Renal cortical epithelial cell (primary cell): ENCODE results near the gene ZNF135. TPM values are rescaled to one million over a fixed set of nuclear protein-coding genes. Genes with fewer than 3 reads are reported as not detected.

ENCODE experiments used
- DNase-seq: peaks from one replicate; pipeline ENCODE4 v3.0.0-alpha.2; 2011; ENCODE audit warnings: low read depth
- total RNA-seq: library from RNA; depleted of rRNA; stranded (reverse); fragments of >200 nt; gene quantifications from 2 replicates; pipeline ENCODE4 v1.2.3, GENCODE V29; 2014

Gene ZNF135
- total RNA-seq, 1 donor from 2014 or later: 7.7 TPM

DNA sequence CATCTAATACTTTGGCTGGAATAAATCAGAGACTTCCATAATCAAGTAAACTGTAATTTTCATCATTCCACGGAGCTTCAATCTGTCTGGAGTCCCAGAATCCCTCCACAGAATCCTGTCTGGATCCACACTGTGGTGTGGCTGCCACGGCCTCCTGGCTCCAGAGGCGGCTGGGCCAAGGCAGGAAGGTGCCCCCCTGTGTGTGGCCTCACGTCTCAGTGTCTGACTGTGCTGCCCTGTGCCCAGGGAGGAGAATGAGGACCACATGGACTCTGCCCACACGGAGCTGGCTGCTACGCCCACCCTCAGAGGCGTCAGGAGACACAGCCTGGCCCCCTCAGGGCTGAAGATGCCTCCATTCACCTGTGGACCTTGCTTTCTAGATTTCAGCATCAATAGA is 12.2 kb upstream of the ZNF135 start:
- no peak for DNase-seq

DNA sequence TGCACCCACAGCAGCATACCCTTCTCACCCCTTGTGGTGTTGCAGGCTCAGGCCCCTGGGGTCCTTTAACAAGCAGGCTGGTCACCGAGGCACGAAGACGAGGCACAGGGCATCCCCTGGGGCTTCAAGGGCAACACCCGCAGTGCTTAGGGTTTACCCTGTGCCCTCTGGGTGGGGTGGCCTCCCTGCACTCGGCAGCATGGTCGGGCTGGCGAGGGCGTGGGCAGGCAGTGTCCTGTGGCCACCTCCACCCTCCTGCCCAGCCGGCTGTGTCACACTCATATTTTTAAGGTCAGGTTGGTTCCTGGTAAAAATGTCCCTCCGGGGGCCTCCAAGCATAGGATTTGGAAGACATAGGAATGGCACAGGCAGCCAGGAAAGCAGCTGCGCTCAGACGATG is 11.4 kb upstream of the ZNF135 start:
- no peak for DNase-seq

DNA sequence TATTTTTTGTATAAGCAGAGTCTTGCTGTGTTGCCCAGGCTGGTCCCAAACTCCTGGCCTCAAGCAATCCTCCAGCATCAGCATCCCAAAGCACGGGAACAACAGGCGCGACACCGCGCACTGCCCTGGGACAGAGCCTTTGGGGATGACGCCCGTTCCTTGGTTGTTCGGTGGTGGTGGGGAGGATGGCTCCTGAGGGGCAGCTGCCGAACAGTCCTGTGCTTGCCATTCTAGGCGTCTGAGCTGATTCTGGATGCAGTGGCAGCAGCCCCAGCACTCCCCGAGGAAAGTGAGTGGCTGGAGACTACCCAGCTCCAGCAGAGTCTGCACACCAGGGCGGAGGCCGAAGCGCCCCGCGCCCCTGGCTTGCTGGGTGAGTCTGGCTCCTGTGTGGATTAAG is 6.8 kb upstream of the ZNF135 start:
- no peak for DNase-seq

DNA sequence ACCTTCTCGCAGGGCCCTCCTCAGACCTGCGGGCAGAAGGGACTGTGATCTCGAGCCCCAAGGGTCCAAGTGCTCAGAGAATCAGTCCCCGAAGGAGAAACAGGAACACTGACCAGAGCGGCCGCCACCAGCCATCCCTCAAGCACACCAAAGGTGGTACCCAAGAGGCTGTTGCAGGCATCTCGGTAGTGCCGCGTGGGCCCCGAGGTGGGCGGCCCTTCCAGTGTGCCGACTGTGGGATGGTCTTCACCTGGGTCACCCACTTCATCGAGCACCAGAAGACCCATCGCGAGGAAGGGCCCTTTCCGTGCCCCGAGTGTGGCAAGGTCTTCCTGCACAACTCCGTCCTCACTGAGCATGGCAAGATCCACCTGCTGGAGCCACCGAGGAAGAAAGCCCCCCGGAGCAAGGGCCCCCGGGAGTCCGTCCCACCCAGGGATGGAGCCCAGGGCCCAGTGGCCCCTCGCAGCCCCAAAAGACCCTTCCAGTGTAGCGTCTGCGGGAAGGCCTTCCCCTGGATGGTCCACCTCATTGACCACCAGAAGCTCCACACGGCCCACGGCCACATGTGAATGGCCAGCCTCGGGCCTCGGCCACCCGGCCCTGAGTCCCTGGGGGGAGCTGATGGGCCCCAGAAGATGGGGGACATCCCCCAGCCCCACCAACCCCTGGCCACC is 5.5 kb upstream of the ZNF135 start:
- DNase-seq: no peak

DNA sequence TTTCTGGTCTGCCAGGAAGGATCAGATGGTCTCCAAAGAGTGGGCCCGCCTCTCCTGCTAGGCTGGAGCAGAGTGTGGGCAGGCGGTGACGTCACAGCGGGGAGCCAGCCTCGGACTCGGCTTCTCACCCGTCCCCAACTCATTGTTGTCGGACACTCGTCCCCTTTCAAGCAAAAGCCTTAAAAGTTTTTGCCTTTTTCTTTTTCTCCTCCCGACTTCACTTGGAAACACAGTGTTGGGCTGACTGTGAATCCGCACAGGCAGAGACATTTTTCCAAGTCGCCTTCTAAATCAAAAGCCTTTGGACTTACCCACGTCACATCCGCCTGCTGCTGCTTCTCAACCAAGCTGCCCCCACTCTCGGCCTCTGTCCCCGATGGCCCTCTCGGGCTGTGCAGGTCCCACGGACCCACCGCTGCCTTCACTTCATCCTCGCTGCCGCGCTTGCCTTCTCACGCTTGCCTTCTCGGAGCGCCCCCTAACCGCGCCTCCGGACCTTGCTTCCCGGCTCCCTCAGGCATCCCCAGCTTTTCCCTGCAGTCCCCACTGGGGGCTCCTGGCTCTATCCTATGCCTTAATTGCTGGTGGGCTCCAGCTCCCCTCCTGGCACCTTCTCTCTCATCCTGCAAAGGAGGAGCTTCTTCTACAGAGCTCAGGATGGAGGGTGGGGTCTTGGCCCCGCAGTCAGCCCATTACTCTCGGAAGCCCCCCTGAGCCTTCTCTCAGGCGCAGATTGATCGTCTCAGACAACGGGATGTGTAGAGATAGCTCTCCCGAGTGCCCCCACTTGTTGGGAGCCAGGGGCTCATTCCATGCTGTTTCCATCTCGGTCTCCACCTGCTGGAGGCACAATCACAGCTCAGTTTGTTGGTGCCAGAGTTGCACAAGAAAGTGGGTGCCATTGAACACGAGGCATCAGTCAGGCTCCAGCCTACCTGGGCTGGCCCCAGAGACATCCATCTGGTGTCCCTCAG is 3.9 kb upstream of the ZNF135 start:
- no peak for DNase-seq

DNA sequence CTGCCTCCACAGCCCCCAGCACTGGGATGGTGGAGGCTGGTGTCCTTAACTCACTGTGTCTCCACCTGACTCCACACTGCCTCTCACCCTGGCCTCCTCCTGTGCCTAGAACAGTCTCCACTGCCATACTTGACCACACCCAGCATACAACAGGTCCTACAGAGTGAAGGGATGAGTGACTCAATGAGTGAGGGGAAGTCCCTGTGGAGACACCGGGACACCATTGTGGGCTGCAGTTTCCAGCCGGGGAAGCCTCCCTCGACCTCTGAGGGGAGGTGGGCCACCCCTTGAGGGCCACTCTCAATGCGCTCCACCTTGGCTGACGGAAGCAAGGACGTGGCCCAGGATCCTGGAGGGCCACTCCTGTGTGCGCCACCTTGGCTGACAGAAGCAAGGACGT is 2.8 kb upstream of the ZNF135 start:
- no peak for DNase-seq

DNA sequence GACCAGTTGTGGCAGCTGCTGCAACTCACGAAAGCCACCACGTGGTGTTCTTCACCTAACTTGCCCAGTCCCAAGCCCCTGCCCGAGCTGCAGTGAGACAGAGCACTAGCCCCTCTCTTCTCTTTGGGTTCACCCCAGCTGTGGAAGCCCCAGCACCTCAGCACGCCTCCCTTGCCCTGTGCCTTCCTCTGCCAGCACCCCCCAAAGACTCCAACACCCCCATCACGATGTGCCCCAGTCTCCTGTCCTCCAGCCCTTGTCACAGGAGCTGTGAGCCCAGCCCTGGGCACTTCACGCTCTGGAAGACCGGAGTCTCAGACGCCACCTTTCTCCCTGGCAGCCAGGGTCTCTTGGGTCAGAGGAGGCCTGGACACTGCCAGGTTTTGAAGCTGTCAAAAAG is 2.2 kb upstream of the ZNF135 start:
- DNase-seq: no peak

DNA sequence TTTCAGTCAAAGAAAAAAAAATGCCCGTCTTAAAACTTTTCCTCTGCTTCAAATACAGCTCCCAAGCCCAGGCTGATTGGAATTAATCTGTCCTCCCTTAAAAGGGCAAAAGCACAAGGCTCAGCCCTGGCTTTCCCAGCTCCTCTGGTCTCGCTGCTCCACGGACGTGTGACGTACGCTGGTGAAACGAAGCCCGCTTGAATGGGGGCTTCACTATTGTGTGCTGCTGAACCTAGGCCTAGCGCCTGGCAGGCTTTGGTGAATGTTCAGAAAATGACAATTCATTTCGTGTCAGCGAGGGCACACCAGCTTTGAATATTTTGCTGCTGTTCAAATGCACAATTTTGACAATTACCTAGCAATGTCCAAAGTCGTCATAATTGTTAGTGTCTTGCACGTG is 615 bp upstream of the ZNF135 start:
- no peak for DNase-seq

DNA sequence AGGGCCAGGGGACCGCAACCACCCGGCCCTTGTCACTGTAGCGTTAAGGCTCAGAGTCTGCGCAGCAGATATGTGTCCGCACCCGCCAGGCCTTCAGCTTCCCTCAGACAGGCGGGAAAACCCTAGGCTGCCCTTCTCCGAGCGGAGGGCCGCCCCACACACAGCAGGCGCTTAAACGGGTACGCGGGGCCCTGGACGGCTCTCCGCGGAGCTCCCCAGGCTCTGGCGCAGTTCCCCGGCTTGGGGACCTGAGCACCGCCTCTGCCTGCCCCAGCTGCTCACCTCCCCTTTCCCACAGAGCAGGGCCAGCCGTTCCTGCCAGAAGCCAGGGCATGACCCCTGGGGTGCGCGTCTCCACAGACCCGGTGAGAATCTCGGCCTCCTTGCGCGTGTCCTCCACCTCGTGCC is 593 bp downstream of the ZNF135 start:
- DNase-seq: no peak

DNA sequence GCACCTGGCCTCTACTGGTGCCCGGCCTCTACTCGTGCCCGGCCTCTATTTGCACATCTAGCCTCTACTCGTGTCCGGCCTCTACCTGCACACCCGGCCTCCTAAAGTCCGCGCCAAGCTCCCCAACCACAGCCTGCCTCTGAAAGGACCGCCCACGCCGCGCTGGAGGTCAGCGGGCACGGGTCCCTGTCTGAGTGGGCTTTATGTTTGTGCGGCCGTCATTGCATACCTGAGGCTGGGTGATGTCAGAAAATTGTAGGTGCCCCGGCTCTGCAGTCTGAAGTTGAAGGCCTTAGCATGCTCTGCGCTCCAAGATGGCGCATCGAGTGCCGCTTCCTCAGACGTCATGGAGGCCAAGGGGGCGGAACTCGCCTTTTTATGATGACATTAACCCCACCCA is 1.1 kb downstream of the ZNF135 start:
- no peak for DNase-seq

DNA sequence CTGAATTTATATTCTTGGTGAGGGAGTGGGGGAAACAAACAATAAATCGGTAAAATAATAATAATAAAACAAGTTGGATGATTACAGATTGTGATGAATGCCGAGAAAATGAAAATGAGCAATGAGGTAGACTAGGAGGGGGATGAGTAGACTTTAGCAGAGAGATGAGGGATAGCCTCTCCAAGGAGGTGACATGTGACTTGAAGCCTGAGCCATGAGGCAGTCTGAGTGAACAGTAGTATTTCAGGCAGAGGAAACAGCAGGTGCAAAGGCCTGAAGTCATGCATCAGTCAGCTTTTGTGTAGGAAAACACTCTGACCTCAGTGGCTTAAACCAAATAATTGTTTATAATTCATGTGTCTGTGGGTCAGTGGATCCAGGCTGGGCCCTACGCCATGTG is 4.6 kb downstream of the ZNF135 start:
- DNase-seq: no peak

DNA sequence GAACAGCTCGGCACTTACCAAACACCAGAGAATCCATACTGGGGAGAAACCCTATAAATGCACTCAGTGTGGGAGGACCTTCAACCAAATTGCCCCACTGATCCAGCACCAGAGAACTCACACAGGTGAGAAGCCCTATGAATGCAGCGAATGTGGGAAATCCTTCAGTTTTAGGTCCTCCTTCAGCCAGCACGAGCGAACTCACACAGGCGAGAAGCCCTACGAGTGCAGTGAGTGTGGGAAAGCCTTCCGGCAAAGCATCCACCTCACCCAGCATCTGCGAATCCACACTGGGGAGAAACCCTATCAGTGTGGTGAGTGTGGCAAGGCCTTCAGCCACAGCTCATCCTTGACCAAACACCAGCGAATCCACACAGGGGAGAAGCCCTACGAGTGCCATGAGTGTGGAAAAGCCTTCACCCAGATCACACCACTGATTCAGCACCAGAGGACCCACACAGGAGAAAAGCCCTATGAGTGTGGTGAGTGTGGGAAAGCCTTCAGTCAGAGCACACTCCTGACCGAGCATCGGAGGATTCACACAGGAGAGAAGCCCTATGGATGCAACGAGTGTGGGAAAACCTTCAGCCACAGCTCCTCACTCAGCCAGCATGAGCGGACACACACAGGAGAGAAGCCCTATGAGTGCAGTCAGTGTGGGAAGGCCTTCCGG is 8.3 kb downstream of the ZNF135 start:
- DNase-seq: no peak

DNA sequence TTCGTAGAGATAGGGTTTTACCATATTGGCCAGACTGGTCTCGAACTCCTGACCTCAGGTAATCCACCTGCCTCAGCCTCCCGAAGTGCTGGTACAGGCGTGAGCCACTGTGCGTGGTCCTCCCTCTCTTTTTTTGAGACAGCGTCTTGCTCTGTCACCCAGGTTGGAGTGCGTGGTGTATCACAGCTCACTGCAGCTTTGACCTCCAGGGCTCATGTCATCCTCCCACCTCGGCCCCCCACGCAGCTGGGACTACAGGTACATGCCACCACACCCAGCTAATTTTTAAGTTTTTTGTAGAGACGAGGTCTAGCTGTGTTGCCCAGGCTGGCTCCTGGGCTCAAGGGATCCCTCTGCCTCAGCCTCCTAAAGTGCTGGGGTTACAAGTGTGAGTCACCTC is 20.7 kb downstream of the ZNF135 start:
- DNase-seq: no peak

DNA sequence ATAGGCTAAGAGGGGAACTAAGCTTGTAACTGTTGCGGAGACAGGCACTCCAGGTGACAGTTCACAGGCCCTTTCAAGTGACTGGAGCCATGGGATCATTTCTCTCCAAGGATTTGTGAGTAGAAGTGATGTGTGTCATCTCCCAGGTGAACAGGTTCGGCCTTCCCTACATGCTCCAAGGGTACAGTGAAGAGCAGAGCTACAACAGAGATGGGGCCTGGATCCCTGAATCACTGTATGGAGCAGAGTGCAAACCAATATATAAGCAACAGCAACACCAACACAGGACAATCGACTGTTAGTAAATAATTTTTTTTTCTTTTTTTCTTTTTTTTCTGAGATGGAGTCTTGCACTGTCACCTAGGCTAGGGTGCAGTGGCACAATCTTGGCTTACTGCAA is 23.9 kb downstream of the ZNF135 start:
- no peak for DNase-seq

DNA sequence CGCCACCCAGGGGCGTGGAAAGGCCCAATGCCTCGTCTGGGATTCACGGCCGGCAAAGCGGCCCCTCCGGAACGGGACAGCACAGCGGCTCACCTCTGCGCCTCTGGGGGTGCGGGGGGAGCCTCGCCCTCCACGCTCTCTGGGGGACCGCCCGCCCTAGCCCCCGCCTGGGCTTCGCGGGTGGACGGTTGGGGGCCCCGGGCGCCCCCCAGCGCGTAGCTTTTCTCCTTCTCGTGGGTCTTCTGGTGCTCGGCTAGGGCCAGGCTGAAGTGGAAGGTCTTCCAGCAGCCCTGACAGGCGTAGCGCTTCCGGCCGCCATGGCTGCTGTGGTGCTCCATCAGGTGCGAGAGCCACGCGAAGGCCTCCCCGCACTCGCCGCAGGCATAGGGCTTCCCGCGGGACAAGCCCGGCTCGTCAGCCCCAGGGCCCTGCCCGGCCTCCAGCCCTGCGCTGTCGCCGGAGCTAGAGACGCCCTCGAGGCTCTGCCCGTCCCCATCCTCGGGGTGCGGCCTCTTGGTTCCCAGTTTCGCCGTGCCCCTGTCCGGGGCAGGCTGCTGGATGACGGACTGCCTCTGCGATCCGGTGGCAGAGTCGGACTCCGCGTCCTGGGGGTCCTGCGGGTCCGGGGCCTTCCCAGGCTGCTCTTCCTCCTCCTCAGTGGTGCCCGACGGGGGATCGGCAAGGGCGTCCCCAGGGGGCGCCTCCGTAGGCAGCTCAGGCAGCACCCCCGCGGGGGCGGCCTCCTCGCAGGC is 25.7 kb downstream of the ZNF135 start:
- DNase-seq: no peak

DNA sequence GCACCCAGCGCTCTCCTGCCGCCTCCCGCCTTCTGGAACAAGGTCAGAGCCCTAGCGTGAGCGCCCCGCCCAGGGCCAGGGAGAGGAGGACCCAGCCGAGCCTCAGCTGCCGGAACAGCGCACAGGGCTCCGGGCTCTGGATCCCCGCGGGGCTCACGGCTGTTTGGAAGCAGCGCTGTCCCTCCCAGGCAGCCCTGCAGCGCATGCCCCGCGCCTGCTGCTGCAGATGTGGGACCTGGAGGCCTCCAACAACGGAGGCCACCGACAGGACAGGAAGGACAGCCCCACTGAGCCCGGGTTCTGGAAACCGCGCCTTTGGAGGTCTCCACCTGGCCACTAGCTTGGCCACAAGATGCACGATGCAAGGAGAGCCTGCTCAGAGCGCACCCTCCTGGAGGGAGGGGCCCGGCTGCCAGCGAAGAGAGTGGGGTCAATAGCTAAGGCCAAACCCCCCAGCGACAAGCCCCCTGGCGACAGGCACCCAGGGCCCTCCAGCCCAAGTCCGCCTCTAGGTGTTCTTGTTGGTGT is 26.3 kb downstream of the ZNF135 start:
- no peak for DNase-seq

DNA sequence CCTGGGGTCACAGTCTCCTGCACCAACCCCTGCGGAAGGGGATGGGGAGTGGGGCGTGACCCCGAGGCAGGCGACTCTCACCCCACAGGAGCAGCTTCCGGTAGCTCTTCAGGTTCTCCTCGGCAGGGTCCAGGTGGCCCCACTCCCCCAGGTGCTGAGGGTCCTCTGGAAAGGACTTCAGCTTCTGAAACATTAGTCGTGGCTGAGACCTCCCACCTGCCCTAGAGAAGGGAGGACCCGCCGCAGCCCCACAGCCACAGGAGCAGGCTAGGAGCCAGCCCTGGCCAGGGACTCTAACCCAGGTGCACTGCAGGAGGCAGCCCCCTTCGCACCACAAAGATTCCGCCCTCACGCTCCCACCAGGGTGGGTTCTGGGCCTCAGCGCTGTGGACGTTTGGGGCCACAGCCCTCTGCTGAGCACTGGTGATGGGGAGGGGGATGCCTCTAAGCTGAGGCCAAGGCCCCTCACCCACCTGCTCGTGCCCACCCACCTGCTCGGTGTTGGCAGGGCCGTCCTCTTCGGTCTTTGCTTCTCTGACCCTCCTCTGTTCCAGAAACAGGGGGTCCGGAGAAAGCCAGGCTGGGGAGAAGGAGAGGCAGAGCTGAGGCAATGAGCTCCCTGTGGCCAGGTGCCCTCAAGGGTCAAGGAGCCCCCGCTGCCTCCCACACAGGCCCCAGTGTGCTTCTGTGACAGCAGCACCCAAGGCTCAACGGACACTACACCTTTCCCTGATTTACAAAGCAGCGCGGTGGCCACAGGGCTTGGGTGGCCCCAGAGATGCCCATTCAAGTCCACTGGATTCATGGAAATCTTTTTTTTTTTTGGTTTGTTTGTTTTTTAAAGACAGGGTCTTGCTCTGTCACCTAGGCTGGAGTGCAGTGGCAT is 28.0 kb downstream of the ZNF135 start:
- no peak for DNase-seq

DNA sequence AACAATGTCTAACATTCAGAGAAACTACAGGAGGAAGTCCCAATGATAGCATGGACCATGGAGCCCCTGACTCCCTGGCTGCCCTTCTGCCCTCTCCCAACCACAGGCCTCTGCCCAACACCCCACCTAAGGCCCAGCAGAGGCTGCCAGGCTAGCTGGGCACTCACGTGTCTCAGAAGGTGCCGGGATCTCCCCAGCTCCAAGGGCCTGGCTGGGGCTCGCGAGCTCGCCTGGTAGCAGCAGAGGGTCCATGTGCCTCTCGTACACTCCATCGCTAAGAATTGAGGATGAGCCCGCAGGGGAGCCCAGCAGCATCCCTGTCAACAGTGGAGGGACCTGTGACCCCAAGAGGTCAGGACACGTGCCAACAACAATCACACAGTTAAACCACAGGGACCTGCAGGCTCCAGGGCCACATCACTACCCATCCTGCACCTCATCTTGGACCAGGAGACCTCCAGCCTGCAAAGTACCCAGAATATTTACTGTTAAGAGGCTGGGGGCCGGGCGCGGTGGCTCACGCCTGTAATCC is 29.5 kb downstream of the ZNF135 start:
- no peak for DNase-seq

DNA sequence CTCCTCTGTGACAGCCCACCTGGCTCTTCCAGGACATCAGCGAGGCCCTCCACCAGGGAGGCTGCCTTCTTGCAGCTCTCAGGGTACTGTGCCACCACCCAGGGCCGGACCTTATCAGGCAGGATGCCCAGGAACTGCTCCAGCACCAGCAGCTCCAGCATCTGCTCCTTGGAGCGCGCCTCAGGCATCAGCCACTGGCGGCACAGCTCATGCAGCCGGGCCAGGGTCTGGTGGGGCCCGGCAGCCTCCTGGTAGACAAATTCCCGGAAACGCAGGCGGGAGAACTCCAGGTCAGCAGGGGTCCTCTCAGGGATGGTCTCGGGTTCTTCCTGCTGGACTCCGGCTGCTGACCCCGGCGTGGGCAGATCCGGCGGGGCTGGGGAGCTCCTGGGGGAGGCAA is 30.8 kb downstream of the ZNF135 start:
- DNase-seq: no peak

DNA sequence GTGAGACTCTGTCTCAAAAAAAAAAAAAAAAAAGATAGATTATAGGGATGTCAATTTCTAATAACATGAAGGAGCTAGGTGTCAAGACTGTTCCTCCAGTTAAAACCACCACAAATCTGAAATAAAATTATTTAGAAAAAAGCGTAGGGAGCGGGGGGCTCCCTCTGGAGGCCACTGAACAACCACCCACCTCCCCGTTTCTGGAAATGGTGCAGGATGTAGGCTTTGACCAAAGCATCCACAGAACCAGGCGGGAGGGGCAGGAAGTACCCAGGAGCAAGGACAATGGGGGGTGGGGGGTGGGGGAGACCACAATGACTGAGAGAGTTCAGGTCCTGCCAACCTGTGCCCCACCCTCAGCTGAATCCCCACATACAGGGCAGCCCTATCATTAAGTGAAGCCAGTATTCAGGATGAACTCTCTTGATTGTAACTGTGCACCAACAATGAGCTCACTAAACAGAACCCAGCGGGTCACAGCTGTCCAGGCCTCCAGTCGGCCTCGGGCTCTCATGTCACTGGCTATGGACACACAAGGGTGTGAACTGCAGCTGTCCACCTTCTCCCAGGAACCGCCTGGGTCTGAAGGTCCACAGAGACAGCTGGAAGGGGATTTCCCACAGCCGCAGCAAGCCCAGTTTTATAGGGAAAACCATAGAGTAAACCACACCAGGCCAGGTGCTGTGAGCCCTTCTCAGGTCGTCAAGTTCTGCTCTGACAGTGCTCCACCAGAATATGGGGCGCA is 32.3 kb downstream of the ZNF135 start:
- no peak for DNase-seq
